ENCODE measurements around the gene EFTUD2.

Gene EFTUD2

DNA sequence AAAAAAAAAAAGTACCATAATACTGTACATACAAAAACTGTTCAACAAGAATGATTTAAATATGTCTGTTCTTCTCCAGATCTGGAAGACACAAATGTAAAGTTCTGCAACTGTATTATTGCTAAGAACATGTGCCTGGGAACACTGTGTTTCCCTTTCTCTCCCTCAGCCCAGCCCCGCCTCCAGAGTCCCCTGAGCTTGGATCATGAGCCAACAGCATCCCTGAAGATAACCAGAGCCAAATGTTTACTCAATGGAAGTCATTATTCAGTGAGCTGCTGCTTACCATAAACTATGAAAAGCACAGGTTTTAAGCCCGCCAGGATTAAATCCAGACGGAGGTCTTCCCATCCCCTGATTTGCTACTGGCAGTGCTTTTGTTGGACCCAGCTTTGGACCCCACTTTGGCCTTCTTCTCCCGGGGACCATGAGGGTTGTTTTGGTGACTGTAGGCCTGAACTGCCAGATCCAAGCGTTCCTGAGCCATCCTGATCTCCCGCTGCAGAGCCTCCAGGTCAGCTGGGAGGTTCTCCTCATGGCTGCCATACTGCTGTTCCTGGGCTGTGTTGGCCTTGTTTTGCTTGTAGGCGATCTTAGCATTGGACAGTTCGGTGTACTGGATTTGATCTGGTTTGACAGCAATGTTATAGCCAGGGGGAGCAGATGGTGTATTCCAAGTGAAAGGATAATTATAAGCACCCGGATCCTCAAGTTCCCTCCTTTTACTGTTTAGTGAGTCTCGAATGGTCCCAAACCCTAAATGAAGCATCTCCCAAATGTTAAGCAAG is 94.7 kb downstream of the EFTUD2 start:
- DNase-seq: no peak

DNA sequence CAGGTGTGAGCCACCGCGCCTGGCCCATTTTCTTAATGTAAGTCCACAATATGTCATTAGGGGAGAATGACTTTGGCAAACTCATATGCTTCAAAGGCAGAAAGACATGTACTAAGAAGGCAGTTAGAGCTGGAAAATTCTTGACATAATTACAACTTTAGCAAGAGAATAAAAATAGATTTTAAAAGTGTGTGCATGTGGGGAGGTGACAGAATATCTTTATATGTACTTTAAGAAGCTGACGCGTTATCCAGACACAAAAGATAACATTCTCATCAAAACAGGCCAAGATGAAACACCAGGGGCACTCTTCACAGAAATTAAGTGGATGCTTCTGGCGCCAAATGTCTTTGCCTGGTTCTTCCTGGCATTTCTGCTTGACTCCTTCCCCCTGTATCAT is 97.4 kb downstream of the EFTUD2 start:
- DNase-seq: no peak
